OCI-LY3 (cell line): ENCODE measurements around the gene TMEM184B.

Source experiments
- EZH2phosphoT487 ChIP-seq: fragments of 200-600 bp; shearing (Covaris generic); IDR thresholded peaks from 2 replicates; pipeline ENCODE4 v1.6.1; 2018; ENCODE audit warnings: antibody characterized with exemption, mixed run types, low read depth
- TF ChIP-seq, protein P1 (sequence below): fragments of 200-600, 300-600 bp; sonication (generic); IDR thresholded peaks from 2 replicates; pipeline ENCODE4 v1.5.1; 2014; ENCODE audit warnings: antibody characterized with exemption, low read length, low read depth

DNA sequence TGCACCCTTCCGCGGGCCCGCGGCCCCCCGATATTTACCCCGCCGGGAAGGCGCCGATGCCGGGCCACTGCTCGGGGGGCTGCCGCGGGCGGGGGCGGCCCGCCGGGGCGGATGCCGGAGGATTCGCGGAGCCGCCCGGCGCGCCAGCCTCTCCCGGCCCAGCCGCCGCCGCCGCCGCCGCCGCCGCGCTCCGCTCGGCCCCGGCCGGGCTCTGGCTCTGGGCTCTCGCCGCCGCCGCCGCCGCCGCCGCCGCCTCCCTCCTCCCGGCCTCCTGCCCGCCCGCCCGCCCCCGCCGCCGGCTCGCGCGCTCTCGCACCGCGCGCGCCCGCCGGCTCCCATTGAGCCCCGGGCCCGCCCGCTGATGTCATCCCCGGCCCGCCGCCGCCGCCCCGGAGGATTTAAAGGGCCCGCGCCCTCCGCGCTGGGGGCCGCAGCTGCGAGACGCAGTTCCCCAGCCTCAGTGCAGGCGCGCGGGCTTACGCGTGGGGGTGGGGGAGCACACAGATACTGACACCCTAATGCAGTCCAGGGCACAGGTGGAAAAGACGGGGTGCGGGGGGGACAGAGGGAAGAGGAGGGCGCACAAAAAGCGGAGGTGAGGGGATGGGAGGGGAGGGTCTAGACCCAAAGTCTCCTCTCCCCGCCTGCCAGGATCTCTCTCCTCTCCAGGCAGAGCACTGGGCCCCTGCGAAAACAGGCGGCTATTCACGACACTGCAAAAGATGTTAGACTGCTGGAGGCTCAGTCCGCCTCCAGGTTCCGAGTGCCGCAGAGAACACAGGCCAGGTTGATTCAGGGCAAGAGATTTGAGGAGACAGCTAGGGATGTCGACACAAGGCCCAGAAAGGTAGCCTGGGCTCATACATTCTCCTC lies 44.5 kb upstream of the TMEM184B start, which contains the start of gene CSNK1E:
- TF ChIP-seq, protein P1, sequence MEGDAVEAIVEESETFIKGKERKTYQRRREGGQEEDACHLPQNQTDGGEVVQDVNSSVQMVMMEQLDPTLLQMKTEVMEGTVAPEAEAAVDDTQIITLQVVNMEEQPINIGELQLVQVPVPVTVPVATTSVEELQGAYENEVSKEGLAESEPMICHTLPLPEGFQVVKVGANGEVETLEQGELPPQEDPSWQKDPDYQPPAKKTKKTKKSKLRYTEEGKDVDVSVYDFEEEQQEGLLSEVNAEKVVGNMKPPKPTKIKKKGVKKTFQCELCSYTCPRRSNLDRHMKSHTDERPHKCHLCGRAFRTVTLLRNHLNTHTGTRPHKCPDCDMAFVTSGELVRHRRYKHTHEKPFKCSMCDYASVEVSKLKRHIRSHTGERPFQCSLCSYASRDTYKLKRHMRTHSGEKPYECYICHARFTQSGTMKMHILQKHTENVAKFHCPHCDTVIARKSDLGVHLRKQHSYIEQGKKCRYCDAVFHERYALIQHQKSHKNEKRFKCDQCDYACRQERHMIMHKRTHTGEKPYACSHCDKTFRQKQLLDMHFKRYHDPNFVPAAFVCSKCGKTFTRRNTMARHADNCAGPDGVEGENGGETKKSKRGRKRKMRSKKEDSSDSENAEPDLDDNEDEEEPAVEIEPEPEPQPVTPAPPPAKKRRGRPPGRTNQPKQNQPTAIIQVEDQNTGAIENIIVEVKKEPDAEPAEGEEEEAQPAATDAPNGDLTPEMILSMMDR = no peak
- no peak for TF ChIP-seq EZH2phosphoT487
